H1 (cell line): Measurements from ENCODE around the gene PRPF4. TPM values are rescaled to one million over a fixed set of nuclear protein-coding genes. Genes with fewer than 3 reads are reported as not detected.

Experiments used
- BACH1 ChIP-seq: IDR thresholded peaks from 2 replicates; pipeline ENCODE4 v1.6.1; 2012; ENCODE audit warnings: low read length, improper control_type of control experiment
- CTBP2 ChIP-seq: IDR thresholded peaks from 2 replicates; pipeline ENCODE4 v1.7.0; 2011; ENCODE audit warnings: borderline replicate concordance, mild to moderate bottlenecking, moderate library complexity, mixed read lengths, low read length; ENCODE audit not compliant: insufficient read depth, insufficient read length
- CTCF ChIP-seq, 3 experiments: IDR thresholded peaks; 1 replicate in 2 of 3; 2 replicates in 1 of 3; pipeline versions ENCODE4 v1.5.1 to v1.6.1; 2011; ENCODE audit warnings: low read length in 3 of 3, mild to moderate bottlenecking in 3 of 3, inconsistent platforms in 2 of 3, low read depth in 1 of 3, moderate library complexity in 1 of 3; ENCODE audit not compliant: insufficient read depth in 1 of 3; ENCODE audit errors: control extremely low read depth in 1 of 3
- FOSL1 ChIP-seq: IDR thresholded peaks from 2 replicates; pipeline ENCODE4 v1.6.1; 2011; ENCODE audit warnings: mild to moderate bottlenecking, low read depth, low read length, moderate library complexity; ENCODE audit not compliant: insufficient read depth
- GABPA ChIP-seq: IDR thresholded peaks from 2 replicates; pipeline ENCODE4 v1.6.1; 2011; ENCODE audit warnings: mild to moderate bottlenecking, low read length, moderate library complexity, borderline replicate concordance; ENCODE audit not compliant: insufficient read depth
- HDAC2 ChIP-seq, 2 experiments: fragments of 300-600 bp in 1 of 2; sonication (generic) in 1 of 2; IDR thresholded peaks; 2 replicates each; pipeline ENCODE4 v1.6.1; 2011 to 2012; ENCODE audit warnings: low read depth in 2 of 2, low read length in 2 of 2, mild to moderate bottlenecking in 2 of 2, moderate library complexity in 2 of 2, borderline replicate concordance in 1 of 2, inconsistent platforms in 1 of 2
- JUND ChIP-seq: IDR thresholded peaks from 2 replicates; pipeline ENCODE4 v1.6.1; 2011; ENCODE audit warnings: mild to moderate bottlenecking, improper control_type of control experiment, low read length
- RAD21 ChIP-seq, 2 experiments: IDR thresholded peaks in 1 of 2; conservative IDR thresholded peaks in 1 of 2; 2 replicates each; pipeline ENCODE4 v1.6.1; 2011; ENCODE audit warnings: low read depth in 2 of 2, low read length in 2 of 2, improper control_type of control experiment in 1 of 2, inconsistent platforms in 1 of 2, mild to moderate bottlenecking in 1 of 2, moderate library complexity in 1 of 2
- RBBP5 ChIP-seq: IDR thresholded peaks from 2 replicates; pipeline ENCODE4 v1.7.1; 2012; ENCODE audit warnings: low read depth, mild to moderate bottlenecking, inconsistent platforms, low read length, moderate library complexity, borderline replicate concordance
- TBP ChIP-seq: IDR thresholded peaks from 2 replicates; pipeline ENCODE4 v1.6.1; 2011; ENCODE audit warnings: low read depth, low read length, improper control_type of control experiment
- TCF12 ChIP-seq: IDR thresholded peaks from 2 replicates; pipeline ENCODE4 v1.6.1; 2011; ENCODE audit warnings: low read depth, mild to moderate bottlenecking, low read length
- polyA plus RNA-seq, 7 experiments: library from polyadenylated mRNA; depleted of rRNA in 3 of 7; stranded (reverse) in 5 of 7; unstranded in 2 of 7; fragments of >200 nt in 5 of 7; fragments of 200-250 nt in 2 of 7; gene quantifications; 1 replicate in 5 of 7; 2 replicates in 1 of 7; 4 replicates in 1 of 7; pipeline versions ENCODE4 v1.2.1 to v1.2.3, GENCODE V29; 2011 to 2013; ENCODE audit warnings: missing spikeins in 2 of 7, mixed read lengths in 2 of 7
- total RNA-seq: library from RNA; stranded (reverse); fragmentation: NEBNext Ultra II Directional; extraction: Animal tissue kit (Norgen Biotek cat#: 25700); gene quantifications from 2 replicates; pipeline ENCODE4 v1.2.1, GENCODE V29; 2021

PRPF4 gene
- total and polyA plus RNA-seq, 2 of the 8 experiments (the other 6 are each of a cell fraction or from before 2014, with no cell fraction given), result 15.2 to 33.4 TPM

DNA sequence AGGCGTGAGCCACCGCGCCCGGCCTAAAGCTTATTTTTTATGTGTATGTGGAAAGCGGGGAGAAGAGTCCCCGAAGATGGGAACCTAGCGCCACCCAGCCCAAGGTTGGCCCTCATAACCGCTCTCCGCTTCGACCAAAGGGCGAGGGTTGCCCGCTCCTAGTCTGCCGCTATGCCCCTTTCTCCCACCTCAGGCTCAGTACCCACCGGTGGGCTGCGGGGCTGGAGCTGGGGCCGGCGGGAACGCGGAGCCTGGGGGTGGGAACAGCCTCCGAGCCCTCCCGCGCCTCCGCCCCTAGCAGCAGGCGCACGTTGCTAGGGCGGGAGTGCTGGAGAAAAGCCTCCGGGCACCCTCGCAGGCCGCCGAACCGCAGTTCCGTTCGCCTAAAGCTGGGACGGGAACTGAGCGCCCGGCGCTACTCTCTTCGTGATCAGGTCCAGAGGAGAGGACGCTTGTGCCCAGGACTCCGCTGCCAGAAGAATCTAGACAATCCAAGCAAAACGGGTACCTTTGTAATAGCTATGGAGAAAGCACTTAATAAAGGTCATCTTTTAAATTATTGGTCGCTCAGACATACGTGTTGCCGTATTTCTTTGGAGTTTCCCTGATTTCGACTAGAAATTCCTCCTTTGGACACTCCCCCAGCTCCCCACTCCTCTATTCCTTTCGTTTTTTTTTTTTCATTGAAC, 64.7 kb downstream of the PRPF4 start, which contains the start of gene WDR31 (continued):
- TF ChIP-seq CTCF (IDR thresholded peaks at IDR 0.05; ENCODE audit: control extremely low read depth in 1 of 3, insufficient read depth in 1 of 3, low read depth in 1 of 3, low read length in 3 of 3) (no peak), FOSL1 (no peak), BACH1 (peak; percentile 56; the same call in 1 of the 2 replicates), TCF12 (0 out of 2 replicates have a peak, but pooled peaks have one; percentile 44), CTBP2 (peak; percentile 60), RAD21 (IDR thresholded peaks at IDR 0.05 in 1 of 2, conservative IDR thresholded peaks at IDR 0.05 in 1 of 2; ENCODE audit: low read depth in 2 of 2, low read length in 2 of 2) (0 out of 4 replicates have a peak, but pooled peaks of 1 of the 2 experiments have one; percentile 7), HDAC2 (IDR thresholded peaks at IDR 0.05; ENCODE audit: borderline replicate concordance in 1 of 2, low read depth in 2 of 2, low read length in 2 of 2) (no peak), TBP (peak; percentile 93), GABPA (peak; percentile 91), JUND (0 out of 2 replicates have a peak, but pooled peaks have one; percentile 35), RBBP5 (no peak)
